Effector CD4-positive, alpha-beta T cell (primary cell): Measurements from ENCODE around the gene IRAK1BP1.
"Not testable (repeated sequence)": the region's sequence is repeated elsewhere in the genome, so short reads cannot be mapped to it uniquely, and the experiment has no call there.

ENCODE experiments used
- DNase-seq: peaks from one replicate; pipeline ENCODE4 v3.0.0-alpha.2; 2020
- total RNA-seq: gene quantifications from one replicate; lab custom pipeline; 2026; lab: John Stamatoyannopoulos, UW

Gene IRAK1BP1
- 8.3 reads per million, percentile 28 among the genes with 10 or more reads in this experiment for total RNA-seq

GRCh38 chr6:78867370-78868040 lies at the start of gene IRAK1BP1:
IRAK1BP1 (plus strand) TSS chr6:78867551; CDS start chr6:78867577, 26 bp downstream.
- DNase-seq, result peak; percentile 32

GRCh38 chr6:78824045-78824444 lies 43.3 kb upstream of the IRAK1BP1 start:
- DNase-seq, result no peak

- DNase-seq, result no peak
Observed at GRCh38 chr6:78829407-78829806, 37.9 kb upstream of the IRAK1BP1 start.

GRCh38 chr6:78830805-78831204 lies 36.5 kb upstream of the IRAK1BP1 start:
- DNase-seq, result no peak

- no peak for DNase-seq
Observed at GRCh38 chr6:78831492-78831891, 35.9 kb upstream of the IRAK1BP1 start.

GRCh38 chr6:78832091-78832808 lies 35.1 kb upstream of the IRAK1BP1 start:
- no peak for DNase-seq

GRCh38 chr6:78835817-78836216 lies 31.5 kb upstream of the IRAK1BP1 start:
- DNase-seq, result no peak

GRCh38 chr6:78836598-78836997 lies 30.8 kb upstream of the IRAK1BP1 start:
- no peak for DNase-seq

- DNase-seq, result no peak
Observed at GRCh38 chr6:78841111-78841510, 26.2 kb upstream of the IRAK1BP1 start.

GRCh38 chr6:78842953-78843352 lies 24.4 kb upstream of the IRAK1BP1 start:
- no peak for DNase-seq

GRCh38 chr6:78844899-78845298 lies 22.5 kb upstream of the IRAK1BP1 start:
- DNase-seq, result no peak

GRCh38 chr6:78845567-78845966 lies 21.8 kb upstream of the IRAK1BP1 start:
- no peak for DNase-seq

- DNase-seq, result no peak
Observed at GRCh38 chr6:78850621-78851020, 16.7 kb upstream of the IRAK1BP1 start.

- no peak for DNase-seq
Observed at GRCh38 chr6:78851156-78851555, 16.2 kb upstream of the IRAK1BP1 start.

- no peak for DNase-seq
Observed at GRCh38 chr6:78854546-78854945, 12.8 kb upstream of the IRAK1BP1 start.

GRCh38 chr6:78858339-78858938 lies 8.9 kb upstream of the IRAK1BP1 start:
- DNase-seq, result not testable (repeated sequence)

GRCh38 chr6:78861509-78861908 lies 5.8 kb upstream of the IRAK1BP1 start:
- DNase-seq, result no peak

GRCh38 chr6:78863576-78863975 lies 3.8 kb upstream of the IRAK1BP1 start:
- DNase-seq, result no peak

GRCh38 chr6:78864957-78865356 lies 2.4 kb upstream of the IRAK1BP1 start:
- DNase-seq, result no peak

- DNase-seq, result no peak
Observed at GRCh38 chr6:78867020-78867369, 356 bp upstream of the IRAK1BP1 start.

- no peak for DNase-seq
Observed at GRCh38 chr6:78868116-78868515, 765 bp downstream of the IRAK1BP1 start.

- no peak for DNase-seq
Observed at GRCh38 chr6:78875505-78875904, 8.2 kb downstream of the IRAK1BP1 start.

- DNase-seq, result no peak
Observed at GRCh38 chr6:78883651-78884050, 16.3 kb downstream of the IRAK1BP1 start.

GRCh38 chr6:78889901-78890300 lies 22.6 kb downstream of the IRAK1BP1 start:
- not testable (repeated sequence) for DNase-seq
